Measurements from ENCODE around the gene SCN11A. TPM values are rescaled to one million over a fixed set of nuclear protein-coding genes. Genes with fewer than 3 reads are reported as not detected.

The SCN11A gene
- total RNA-seq = under 1 TPM; 0.09 to 0.21 TPM

DNA sequence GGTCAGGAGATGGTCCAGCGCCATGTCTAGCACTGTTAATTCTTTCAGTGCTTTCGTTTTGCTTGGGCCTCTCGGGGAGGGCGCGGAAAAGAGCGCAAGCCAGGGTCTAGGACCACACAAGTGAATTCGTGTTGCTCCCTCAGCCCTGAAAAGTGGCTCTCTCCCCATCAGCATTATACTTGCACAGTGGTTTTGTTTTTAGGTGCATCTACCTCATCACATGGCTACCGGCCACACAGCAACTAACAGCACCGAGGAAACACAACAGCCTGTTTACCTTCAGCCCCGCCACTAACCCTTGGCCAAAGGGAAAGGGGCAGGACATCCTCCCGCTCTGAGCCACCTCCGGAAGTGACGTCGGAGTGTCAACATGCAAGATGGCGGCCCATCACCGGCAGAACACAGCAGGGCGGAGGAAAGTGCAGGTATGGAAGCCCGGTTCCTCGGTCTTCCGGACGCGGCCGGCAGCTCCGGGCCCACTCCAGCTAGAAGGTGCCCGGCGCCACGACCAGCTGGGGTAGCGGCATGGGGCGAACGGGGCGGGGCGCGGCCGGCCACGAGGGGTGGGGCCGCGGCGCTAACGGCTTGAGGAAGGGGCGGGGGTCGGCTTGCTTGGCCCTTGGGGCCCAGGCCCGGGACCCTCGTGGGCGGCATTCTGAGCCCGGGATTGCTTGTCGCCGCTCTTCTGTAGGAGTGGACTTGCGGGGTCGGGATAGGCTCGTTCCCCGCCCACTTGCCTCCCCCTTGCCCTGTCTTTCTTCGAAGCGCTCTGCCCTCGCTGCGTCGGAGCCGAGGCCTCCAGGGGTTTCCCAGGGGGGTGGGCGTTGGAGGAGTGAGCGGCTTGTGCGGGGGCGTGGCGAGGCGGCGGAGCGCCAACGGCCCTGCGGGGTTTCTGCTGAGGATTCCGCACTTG lies at the start of gene SCN11A, which contains the start of gene WDR48:
Gene SCN11A (minus strand): TSS at position 296 of the 913 bp plus-strand sequence. CDS start 101,582 bp downstream, outside the sequence.
Gene WDR48 (plus strand): TSS at position 368 of the 913 bp plus-strand sequence. CDS start 10 bp downstream, at position 378.
- Mint-ChIP-seq H3K27ac (peak within 1 kb of the TSS; percentile 99), H3K36me3 (peaks cover 5 to 9% of the 10 kb centered on the region in 2 donors), H3K9me3 (peaks cover 0 to 4% of the 10 kb centered on the region in 2 donors)
- DNase-seq (ENCODE audit: low spot score in 2 of 2) = peak; percentile 87 to 91
- ATAC-seq = peak; percentile 98

DNA sequence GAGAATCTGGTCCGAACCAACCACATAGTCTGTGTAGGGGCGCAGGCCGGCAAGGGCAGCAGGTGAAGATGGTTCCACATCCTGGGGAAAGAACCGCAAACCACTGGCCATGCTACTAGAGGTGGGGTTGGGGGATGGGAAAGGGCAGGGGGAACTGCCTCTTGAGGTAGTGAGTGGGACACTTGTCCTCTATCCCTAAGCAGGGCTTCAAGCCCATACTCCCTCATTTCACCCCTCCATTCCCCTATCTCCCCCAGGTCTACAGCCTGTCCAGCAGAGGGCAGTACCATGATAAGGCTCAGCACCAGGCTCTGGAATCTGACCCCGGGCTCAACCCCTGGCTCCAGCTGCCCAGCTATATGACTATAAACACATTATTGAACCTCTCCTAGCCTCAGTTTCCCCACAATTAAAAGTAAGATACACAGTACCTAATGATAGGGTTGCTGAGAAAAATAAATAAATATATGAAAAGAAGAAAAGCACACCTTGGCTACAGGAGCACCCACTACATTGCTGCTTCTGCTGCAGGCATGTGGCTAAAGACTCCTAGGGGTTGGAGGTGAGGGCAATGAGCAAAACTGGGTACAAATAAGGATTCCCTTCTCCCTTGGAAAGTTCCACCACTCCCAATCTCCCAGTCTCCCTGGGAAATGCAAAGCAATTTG lies 49.4 kb upstream of the SCN11A start:
- DNase-seq (ENCODE audit: low spot score in 2 of 2) (peak in 1 of 2 donors; percentile 54), ATAC-seq (peak; percentile 75 to 76)
- peak overlapping the region; percentile 36 to 73 for H3K27ac Mint-ChIP-seq
- H3K36me3 Mint-ChIP-seq = no peaks in the 10 kb centered on the region
- H3K9me3 Mint-ChIP-seq = no peaks in the 10 kb centered on the region

DNA sequence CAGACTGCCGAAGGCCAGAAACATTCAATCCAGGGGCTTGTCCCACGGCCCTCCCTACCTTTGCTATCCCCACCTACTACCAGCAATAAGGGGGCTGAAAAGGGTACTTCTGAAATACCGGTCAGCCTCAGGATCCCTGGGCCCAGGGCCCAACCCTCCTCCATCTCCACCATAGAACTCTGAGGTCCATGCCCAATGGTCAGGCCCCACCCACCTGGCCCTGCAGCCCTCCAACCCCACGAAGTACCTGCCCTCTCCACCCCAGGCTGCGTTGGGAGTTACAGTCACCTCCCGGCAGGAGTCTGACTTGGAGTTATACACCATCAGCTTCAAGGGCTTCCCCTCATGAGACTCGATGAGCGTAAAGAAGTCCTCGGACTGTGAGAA lies 48.7 kb upstream of the SCN11A start:
- peak overlapping the region; percentile 73 to 74 for H3K27ac Mint-ChIP-seq
- H3K9me3 Mint-ChIP-seq = no peaks in the 10 kb centered on the region
- ATAC-seq = no peak
- no peak for DNase-seq (ENCODE audit: low spot score in 2 of 2)
- no peaks in the 10 kb centered on the region for H3K36me3 Mint-ChIP-seq

DNA sequence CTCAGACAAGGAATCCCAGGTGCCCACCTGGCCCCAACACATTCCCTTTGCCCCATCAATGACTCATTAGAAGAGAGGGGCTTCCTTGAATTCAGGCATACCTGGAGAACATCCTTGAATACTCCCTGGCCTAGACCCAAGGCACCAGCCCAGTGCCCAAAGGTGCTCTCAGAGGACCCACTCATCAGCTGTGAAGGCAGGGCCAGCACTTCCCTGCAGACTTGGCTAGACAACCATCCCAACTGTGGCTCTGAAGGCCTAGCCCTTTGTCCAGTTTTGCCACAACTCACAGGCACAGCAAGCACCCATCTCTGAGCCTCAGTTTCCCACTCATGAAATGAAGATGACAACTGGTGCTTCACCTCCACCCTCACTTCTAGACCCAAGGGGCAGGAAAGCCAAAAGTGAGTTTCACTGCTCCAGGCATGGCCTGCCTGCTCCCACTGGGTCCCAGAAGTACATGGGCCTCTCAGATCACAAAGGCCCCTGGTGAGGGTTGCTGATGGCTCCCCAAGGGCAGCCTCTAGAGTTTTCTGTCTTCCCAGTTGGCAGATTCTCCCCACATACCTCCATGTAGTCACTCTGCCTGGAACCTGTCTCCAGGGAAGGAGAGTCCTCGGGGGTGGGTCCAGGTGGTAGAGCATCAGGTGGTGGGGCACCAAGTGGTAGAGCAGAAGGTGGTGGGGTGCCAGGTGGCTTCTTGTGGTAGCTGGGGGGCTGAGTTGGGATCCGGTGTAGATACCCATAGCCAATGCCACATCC lies 48.2 kb upstream of the SCN11A start:
- peaks cover 0 to 2% of the 10 kb centered on the region in 2 donors for H3K36me3 Mint-ChIP-seq

DNA sequence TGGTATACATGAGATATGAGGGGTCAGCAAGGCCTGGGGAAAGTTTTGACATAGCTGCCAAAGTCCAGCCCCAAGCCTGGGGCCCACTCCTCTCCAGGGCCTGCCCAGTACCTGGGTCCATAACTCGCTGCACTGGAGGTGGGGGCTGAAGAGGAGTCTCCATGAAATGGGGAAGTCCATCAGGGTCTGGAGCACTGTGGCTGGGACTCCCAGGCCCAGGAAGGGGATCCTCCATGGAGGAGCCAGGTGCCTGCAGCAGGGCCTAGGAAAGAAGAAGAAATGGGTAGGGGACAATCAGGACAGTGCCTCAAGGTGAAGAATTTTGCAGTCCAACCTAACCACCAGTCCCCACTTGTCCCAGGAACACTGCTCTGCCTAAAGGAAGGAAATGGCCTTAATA lies 47.5 kb upstream of the SCN11A start:
- Mint-ChIP-seq H3K9me3 (no peaks in the 10 kb centered on the region), H3K27ac (no peak overlapping the region), H3K36me3 (peaks cover 0 to 6% of the 10 kb centered on the region in 2 donors)
- ATAC-seq (no peak), DNase-seq (ENCODE audit: low spot score in 2 of 2) (no peak)

More for the DNA sequence above, 48.2 kb upstream of the SCN11A start:
- Mint-ChIP-seq H3K27ac (peak overlapping the region in 1 of 2 donors; percentile 73), H3K9me3 (no peaks in the 10 kb centered on the region)
- ATAC-seq (no peak), DNase-seq (ENCODE audit: low spot score in 2 of 2) (no peak)

DNA sequence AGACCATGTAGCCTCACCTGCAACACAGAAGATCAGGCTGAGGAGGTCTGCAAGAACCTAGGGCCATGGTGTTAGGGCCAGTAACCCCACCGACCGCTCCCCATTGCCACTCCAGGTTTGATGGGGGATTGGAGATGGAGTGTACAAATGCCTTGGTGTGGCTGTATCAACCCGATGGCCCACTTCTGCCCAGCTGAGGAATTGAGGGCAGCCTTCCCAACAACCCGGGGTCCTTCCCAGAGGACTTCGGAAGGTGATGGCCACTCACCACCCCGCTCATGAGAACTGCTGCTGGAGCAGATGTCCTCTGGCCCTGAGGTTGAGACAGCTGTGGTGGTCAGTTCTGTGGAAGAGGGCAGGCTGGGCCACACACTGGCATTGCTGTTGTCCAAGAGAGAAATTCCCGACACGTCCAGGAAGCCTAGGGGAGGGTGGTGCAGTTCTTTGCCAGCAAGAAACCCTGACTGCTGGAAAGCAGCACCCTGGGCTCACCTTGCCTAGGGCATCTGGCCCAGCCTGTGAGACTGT lies 46.8 kb upstream of the SCN11A start:
- peak overlapping the region in 1 of 2 donors; percentile 22 for H3K27ac Mint-ChIP-seq
- DNase-seq (ENCODE audit: low spot score in 2 of 2) = no peak
- ATAC-seq = no peak
- no peaks in the 10 kb centered on the region for H3K9me3 Mint-ChIP-seq
- peaks cover 0 to 6% of the 10 kb centered on the region in 2 donors for H3K36me3 Mint-ChIP-seq

DNA sequence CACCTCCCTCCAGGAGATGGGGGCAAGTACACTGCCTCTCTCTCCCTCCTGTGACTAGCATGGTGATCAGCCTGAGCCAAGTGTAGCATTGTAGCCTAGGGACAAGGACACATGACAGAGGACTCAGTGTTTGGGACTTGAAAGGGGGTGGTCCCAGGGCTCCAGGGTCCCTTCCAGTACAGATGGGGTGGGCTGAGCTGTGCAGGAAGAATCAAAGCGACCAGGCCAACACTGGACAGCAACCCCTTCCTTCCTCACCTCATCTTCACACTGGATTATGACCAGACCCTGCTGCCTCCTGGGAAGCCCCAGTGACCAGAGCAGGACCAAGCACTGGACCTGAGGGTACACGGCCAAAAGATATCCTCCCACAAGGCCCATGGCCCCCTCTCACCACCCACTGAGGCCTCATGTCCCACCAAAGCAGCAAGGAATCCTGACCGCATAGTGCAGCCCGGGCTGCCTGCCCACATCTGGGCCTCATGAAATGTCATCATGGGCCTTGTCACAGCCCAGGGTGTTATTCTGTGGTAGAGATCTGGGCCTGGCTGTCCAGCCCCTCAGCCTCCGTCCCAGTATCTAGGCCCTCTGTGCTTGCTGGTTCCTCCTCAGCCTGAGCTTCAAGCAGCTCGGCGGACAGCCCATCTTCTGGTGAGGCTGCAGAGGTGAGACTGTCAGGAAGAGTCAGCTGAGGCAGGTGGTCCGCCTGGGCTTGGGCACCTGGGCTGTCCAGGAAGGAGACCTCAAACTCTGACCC lies 46.1 kb upstream of the SCN11A start:
- DNase-seq (ENCODE audit: low spot score in 2 of 2) (no peak), ATAC-seq (no peak)
- Mint-ChIP-seq H3K9me3 (no peaks in the 10 kb centered on the region), H3K27ac (peak overlapping the region; percentile 22 to 45), H3K36me3 (peaks cover 0 to 6% of the 10 kb centered on the region in 2 donors)

DNA sequence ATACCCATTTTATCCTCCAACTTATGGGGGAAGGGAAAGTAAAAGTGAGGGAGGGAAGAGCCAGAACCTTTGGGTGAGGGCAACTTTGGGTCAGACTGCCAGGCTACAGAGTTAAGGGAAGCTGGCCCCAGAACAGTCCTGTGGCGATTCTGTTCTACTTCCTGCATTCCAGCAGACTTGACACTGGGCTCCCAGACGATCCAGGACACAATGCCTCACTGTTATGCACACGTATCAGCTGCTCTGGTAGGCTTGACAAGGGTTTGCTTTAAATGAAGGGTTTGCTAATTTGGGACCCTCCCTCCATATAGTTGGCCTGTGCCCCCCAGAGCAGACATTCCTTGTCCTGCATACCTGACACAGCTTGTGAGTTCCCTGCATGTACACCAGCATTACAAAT lies 45.0 kb upstream of the SCN11A start:
- ATAC-seq (no peak), DNase-seq (ENCODE audit: low spot score in 2 of 2) (no peak)
- Mint-ChIP-seq H3K36me3 (peaks cover 0 to 6% of the 10 kb centered on the region in 2 donors), H3K27ac (peak overlapping the region; percentile 35 to 65), H3K9me3 (no peaks in the 10 kb centered on the region)

DNA sequence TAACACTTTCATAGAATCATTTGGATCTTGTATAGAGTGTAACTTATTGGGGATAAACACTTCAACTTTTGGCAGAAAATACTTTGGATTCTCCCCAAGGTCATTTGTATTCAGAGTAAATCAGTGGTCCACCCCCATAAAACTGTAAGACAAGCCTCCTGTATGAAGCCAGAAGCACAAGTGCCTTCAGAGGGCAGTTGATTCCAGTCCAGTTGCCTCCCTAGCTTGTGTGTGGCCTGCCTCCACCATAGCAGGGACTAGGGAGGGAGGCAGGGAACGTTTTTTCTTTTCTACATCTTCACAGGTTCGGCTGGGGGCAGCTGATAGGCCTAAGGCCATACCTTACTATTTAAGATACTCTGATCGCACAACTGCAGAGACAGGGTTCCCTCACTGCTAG lies 44.0 kb upstream of the SCN11A start:
- DNase-seq (ENCODE audit: low spot score in 2 of 2) (no peak), ATAC-seq (no peak)
- peaks cover 0 to 6% of the 10 kb centered on the region in 2 donors for H3K36me3 Mint-ChIP-seq
- no peak overlapping the region for H3K27ac Mint-ChIP-seq
- no peaks in the 10 kb centered on the region for H3K9me3 Mint-ChIP-seq

DNA sequence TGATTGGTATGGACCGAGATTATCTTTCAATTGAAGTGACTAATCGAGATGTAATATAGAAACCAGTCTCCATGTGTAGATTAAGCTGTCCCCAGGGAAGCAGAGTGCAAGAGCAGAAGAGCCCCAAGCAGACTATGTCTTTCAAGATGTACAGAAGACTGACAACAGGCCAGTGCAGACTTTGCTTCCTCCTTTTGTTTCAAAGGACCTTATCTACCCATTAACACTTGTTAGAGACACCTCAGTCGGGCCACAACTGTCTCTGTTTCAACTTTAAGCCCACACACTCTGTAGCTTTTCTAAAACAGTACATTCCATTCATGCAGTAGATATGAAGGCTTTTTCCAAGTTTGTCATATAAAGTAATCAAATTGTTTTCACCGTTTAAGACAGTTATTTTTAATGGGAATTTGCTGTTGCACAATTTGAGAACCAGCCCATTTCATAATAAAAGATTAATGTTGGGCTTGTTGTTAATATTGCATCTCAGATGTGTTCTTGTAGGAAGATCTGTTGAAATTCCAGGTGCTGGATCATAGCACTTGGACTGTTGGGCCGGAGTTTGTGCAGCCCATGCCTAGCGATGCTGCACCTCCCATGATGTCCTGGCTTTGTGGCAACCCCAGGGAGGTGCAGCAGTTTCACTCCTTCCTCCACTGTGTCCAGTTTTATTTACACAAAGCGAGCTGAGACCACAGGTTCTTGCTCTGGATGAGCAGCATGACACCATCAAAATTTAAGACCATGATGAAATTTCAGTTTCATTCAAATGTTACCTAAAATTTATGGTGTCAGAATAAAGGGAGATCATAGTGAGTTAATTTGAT lies 43.3 kb upstream of the SCN11A start:
- Mint-ChIP-seq H3K36me3 (peaks cover 0 to 6% of the 10 kb centered on the region in 2 donors), H3K9me3 (no peaks in the 10 kb centered on the region), H3K27ac (no peak overlapping the region)
- no peak for DNase-seq (ENCODE audit: low spot score in 2 of 2)
- no peak for ATAC-seq

DNA sequence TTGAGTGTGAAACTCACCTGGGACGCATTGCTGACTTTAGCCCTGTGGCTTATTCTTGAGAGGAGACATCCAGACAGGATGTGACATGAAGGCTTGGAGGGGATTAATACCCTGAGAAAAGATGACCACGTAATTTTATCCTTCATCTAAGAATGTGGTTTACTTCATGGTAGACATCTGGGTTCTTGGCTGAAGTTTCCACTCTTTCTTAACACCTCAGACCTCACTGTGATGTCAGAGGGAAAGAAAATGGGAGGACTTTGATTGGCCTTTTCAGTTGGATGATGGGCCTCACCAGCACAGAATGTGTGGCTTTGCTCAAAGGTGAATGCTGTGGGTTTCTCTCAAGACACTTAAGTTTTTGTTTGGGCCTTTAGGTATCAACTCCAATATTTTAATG lies 39.2 kb upstream of the SCN11A start:
- no peaks in the 10 kb centered on the region for H3K9me3 Mint-ChIP-seq
- ATAC-seq (peak in 1 of 2 donors; percentile 71), DNase-seq (ENCODE audit: low spot score in 2 of 2) (no peak)
- H3K27ac Mint-ChIP-seq = peak overlapping the region in 1 of 2 donors; percentile 38
- H3K36me3 Mint-ChIP-seq = peaks cover 6 to 7% of the 10 kb centered on the region in 2 donors

DNA sequence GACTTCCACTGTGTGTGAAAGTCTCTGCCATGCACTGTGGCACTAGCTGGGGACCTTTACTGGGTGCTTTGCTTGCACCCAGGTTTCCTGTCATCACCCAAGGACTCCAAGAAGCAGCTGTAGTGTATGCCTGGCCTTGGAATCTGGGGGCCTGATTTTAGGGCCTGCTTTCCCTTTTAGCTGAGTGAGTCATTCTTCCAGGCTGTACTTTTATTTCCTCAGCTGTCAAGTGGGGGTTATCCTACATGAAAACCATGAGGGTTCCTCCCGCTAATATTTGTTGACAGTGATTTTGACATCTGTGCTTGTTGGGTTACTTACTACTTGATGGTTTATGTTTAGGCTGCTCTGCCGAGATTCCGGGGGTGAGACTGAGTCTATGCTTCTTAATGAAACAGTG lies 37.1 kb upstream of the SCN11A start:
- DNase-seq (ENCODE audit: low spot score in 2 of 2) (no peak), ATAC-seq (no peak)
- Mint-ChIP-seq H3K27ac (no peak overlapping the region), H3K36me3 (peaks cover 0 to 7% of the 10 kb centered on the region in 2 donors), H3K9me3 (no peaks in the 10 kb centered on the region)

DNA sequence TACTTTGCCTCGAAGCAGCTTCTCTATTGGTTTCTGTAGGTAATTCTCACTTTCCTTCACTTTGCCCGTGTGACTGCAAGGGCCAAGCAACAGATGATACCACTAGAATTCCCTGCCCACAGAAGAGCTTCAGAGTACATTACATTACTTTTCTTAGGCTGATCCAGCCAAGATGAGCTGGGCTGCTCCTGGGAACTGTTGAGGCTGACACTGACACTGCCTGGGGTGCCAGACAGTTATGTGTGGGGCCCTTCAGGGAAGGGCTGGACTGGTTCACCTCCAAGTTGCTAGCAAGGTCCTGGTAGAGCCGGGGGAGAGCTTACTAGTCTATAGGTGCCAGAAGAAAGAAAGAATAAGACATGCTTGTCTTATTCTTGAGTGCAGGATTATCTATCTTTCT lies 36.7 kb upstream of the SCN11A start:
- Mint-ChIP-seq H3K36me3 (peaks cover 1 to 7% of the 10 kb centered on the region in 2 donors), H3K27ac (no peak overlapping the region), H3K9me3 (no peaks in the 10 kb centered on the region)
- ATAC-seq (no peak), DNase-seq (ENCODE audit: low spot score in 2 of 2) (no peak)

DNA sequence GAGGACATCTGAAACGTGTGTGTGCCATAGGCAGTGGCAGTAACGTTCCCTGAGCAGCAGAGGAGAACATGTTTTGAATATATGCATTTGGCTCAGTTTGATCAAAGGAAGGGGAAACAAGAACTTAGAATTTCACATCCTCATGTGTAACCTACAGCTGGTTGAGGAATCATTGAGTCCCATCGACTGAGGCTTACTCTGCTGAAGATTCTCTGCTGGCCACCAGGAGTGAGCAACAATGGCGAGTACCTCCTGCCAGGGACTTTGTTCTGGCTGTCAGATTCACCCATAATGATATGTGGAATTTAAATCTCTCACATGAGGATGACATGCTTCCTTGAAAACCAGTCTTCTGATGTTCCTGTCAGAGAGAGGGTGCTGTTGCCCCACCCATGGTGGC lies 34.4 kb upstream of the SCN11A start:
- Mint-ChIP-seq H3K27ac (no peak overlapping the region), H3K36me3 (peaks cover 12 to 20% of the 10 kb centered on the region in 2 donors), H3K9me3 (peaks cover 0 to 7% of the 10 kb centered on the region in 2 donors)
- DNase-seq (ENCODE audit: low spot score in 2 of 2) = no peak
- no peak for ATAC-seq
